Measurements from ENCODE around the gene IAH1.

- TF ChIP-seq EP300 (IDR thresholded peaks at IDR 0.05): no peak
- TF ChIP-seq CTCF (IDR thresholded peaks at IDR 0.05): no peak
- TF ChIP-seq SMC3 (IDR thresholded peaks at IDR 0.05): no peak
- TF ChIP-seq FOSB (CRISPR knock-in tag; IDR thresholded peaks at IDR 0.05): no peak
- no peak for TF ChIP-seq MAZ (IDR thresholded peaks at IDR 0.05; ENCODE audit: borderline replicate concordance, low read depth, low read length)
- no peak for TF ChIP-seq MAFK (IDR thresholded peaks at IDR 0.05; ENCODE audit: partially characterized antibody)
Measured at GRCh38 chr2:9533663-9534062, 59.3 kb downstream of the IAH1 start.
